GM18520 (cell line): ENCODE measurements around the gene KRTAP10-1.

Experiments
- ATAC-seq: cut with Tn5 transposase; IDR thresholded peaks from one replicate; pipeline ENCODE4 v1.9.1; 2021; ENCODE audit not compliant: unreplicated experiment

KRTAP10-1 gene

DNA sequence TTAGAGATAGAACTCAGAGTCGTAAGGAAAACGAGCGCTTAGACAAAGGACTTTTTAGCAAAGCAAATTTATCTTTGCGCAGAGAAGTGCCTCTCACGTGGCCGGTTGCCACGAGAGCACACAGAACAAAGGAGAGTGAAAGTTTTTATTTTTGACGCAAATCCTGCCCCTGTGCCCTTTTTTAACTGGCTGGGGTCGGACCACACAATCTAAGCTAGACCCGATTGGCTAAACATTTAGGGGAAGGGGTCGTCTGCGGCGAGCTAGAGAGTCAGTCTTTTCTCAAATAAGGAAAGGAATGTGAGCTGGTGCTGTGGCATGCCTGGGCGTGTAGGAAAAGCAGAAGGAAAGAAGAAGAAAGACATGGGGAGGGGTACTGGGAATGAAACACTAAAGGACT lies 8.9 kb upstream of the KRTAP10-1 start:
- no peak for ATAC-seq

DNA sequence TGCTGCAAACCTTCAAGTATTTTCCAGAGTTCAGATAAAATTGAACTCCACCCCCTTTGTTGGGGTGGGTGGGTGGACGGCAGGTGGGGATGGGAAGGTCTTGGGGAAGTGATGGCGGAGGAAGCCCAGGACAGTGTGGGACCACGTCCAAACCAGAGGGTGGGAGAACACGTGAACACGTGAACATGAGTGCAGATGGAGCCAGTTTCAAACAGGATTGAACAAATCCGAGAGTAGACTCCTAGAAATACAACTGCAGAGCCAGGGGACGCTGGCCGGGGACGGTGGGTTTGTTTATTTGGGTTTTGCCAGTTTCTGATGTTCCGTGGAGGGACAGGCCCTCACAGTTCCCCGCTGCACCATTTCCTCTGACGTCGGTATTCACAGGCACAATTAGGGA lies 8.4 kb upstream of the KRTAP10-1 start:
- ATAC-seq = no peak

DNA sequence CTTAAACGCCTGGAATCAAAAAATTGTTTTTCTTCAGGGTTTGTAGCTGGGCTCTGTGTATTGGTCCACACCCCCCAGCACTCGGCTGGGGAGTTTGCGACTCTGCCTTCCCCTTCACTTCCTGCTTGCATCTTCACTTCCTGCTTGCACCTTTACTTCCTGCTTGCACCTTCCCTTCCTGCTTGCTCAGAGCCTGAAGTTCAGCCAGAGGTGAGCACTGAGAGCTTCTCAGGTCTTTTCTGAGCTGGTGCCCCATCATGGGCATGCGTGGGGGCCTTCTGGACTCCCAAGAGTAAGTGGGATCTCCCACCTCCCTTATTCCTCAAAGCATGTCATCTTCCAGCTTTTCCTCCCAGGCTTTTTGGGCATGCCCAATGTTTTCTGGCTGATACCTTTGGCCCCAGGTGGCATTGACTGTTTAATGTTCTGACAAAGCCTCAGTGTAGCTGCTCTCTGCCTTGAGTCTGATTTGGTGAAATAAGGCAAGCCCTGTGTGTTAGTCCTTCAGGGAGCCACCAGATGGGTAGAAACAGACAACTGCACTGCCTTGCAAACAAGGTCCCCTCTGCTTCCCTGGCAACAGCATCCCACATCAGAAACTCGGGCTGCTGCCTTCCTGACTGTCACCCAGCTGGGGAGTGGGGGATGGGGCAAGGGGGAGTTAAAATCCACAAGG lies 7.8 kb upstream of the KRTAP10-1 start:
- no peak for ATAC-seq

DNA sequence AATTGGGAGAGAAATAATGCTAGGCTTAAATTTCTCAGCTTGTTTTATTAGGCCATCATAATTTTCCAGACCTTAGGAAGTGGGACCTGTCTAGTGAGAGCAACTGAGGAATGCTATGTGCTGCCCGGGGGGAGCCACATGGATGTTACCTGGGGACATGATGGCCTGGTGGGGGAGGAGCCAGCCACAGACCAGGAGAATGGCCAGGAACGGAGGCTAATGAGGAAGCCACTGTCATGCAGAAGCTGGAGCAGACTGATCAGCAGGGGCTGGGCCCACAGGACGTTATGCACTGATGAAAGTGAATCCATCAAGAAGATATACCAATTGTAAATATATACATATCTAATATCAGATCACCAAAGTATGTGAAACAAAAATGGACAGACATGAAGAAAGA lies 4.6 kb upstream of the KRTAP10-1 start:
- ATAC-seq = no peak

DNA sequence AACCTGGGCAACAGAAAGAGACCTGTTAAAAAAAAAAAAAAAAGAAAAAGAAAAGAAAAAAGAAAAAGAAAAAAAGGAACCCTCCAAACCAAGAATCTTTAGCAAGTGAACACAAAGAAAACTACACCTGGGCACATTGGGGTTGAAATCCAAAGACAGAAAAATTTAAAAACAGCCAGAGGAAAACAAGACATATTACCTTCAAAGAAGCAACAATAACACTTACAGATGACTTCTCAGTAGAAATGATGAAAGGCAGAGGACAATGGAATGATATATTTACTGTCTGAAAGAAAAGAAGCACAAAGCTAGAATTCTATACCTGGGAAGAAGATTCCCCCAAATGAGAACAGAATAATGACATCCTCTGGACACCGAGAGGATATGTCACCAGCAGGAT lies 2.7 kb upstream of the KRTAP10-1 start:
- ATAC-seq = no peak

DNA sequence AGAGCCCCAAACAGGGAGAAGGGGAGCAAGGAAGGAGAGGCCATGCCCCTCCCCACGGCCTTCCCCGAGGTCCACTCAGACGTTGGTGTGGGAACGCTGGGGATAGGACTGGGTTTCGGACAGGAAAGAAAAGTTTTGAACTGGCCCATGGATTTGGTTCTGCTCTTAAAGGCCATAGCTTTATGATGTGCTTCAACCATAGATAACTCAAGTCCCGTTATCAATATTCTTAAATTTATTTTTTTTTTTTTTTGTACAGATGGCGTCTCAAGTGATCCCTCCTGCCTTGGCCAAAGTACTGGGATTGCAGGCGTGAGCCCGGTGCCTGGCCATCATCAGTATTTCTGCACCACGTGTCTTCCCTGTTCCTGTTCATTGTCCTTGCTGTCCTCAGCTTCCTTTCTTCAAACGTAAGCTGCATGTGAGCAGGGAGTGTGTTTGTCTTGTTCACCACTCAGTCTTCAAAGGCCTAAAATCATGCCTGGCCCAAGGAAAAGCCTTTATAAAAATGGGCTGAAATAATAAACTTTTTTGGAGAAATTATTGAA lies 820 bp upstream of the KRTAP10-1 start:
- no peak for ATAC-seq

DNA sequence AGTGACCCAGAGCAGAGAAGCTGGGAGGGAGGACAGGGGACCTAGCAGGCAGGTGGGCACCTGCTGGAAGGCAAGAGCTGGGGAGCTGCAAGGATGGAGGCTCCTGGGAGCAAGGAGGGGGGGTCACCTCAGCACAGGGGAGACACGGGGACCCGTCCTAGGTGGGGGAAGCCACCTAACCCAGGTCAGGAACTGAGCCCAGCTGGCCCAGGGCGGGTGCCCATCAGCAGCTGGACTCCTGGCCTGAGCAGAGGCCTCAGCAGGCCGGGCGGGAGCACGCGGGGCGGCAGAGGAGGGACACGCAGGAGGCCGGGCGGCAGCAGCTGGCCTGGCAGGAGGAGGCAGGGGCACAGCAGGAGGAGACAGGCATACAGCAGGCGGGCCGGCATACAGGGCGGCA lies 949 bp downstream of the KRTAP10-1 start:
- ATAC-seq = no peak

DNA sequence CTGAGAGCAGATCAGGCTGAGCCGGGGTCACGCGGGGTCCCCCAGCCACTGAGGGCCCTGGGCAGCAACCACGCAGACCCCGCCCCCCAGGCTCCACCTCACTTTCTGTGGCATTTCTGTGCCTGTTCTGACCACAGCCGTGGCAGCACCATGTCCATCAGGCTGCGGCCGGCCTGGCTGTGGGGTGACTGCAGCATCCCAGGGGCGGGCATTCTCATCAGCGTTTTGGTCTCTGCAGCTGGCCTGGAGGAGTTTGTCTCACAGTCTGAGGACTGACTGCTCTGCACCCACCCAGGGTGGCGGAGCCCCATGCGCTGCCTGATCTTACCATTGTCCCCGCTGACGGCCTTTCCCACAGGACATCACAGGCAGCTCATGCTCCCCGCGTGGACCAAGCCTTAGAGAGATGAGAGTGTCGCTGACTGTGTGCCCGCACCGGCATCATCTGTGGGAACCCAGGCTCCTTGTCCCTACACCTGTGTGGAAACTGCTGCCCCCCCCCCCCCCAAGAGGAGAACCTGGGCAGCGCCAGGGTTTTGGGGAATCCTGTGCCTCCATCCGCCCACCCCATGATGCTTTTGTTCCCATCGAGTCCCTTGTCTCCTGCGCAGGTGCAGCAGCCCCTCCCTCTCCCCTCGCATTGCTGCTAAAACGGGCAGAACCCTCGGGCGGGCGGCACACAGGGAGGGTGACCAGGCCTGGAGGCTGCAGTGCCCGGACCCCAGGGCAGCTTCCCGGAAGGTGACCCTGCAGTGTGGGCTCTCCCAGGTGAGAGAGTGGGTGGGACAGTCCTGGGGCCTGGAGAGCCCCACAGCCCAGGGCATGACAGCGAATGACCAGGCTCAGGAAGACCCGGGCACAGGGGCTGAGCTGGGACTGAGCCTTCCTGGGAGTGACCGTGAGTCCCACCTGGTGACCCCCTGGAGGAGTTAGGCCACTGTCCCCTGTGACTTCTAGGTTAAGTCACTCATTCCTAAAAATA lies 1.8 kb downstream of the KRTAP10-1 start:
- no peak for ATAC-seq

DNA sequence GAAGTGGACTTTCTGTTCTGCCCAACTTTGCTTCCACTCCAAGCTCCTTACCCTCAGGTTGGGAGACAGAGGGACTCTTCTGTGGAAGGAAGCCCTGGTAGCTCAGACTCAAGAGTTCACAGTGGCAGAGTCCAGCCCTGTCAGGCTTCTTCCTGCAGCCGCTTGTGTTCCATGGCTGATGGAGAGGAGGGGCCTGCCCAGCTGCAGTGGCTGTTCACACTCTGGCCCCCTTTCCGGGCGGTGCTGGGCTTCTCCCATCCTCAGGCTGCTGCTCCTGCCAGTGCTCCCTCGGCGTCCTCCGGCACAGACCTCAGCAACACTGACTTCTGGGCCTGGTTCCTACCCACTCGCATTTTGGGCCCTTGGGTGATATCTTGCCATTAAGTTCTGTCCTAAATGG lies 4.0 kb downstream of the KRTAP10-1 start:
- ATAC-seq = no peak

DNA sequence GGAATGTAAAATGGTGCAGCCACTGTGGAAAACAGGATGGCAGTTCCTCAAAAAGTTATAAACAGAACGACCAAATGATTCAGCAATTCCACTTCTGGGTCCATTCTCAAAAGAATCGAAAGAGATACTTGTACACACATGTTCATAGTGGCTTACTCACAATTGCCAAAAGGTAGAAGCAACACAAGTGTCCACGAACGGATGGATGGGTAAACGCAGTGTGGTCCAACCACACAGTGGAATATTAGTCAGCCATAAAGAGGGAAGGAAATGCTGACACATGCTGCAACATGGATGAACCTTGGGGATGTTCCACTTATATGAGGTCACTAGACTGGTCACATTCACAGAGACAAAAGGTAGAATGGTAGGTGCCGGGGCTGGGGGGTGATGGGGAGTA lies 5.3 kb downstream of the KRTAP10-1 start:
- no peak for ATAC-seq

DNA sequence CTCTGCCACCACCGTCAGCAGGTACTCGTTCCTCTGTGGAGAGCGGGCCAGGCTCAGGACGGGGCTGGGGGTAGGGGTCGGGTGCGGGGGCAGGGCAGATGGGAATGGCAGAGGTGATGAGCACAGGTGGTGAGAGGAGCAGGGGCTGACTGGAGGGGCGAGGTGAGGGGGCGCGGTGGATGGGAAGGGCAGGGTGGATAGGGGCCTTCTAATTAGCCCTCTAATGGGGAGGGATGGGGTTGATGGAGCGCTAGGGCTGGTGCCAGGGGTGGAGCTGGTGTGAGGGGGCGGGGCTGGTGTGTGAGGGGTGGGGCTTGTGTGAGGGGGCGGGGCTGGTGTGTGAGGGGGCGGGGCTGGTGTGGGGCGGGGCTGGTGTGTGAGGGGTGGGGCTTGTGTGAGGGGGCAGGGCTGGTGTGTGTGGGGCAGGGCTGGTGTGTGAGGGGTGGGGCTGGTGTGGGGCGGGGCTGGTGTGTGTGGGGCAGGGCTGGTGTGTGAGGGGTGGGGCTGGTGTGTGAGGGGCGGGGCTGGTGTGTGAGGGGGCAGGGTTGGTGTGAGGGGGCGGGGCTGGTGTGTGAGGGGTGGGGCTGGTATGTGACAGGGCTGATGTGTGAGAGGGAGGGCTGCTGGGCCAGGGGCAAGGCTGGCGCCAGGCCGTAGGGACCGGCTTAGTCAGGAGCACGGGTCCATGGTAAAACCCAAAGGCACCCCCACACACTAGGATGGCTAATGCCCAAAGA lies 5.9 kb downstream of the KRTAP10-1 start:
- ATAC-seq = no peak

DNA sequence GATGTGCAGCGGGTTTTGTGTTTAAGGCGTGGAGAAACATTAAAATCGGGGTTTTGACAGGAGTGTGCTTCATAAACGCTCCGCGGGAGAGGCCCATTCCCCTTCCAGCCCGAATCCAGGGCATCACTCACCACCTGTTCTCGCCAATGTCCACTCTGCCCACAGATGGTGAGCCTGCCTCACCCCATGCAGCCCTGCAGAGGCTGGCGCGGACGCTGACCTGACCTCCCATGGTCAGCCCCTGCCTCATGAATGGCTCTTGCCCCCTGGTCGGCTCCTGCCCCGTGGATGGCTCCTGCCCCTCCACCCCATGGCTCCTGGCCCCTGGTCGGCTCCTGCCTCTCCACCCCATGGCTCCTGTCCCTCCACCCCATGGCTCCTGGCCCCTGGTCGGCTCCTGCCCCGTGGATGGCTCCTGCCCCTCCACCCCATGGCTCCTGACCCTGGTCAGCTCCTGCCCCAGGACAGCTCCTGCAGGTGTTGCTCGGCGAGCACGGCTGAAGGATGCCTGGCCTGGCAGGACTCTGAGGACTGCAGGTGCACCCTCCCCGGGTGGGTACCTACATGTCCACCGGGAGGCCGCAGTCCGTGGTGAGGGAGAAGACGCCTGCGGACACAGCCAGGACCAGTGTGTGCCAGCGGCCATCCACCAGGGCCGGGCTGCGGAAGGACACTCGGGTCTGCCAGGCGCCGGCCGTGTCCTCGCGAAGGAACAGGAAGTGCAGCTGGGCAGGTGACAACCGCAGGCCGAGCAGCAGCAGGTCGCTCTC lies 6.7 kb downstream of the KRTAP10-1 start:
- no peak for ATAC-seq

DNA sequence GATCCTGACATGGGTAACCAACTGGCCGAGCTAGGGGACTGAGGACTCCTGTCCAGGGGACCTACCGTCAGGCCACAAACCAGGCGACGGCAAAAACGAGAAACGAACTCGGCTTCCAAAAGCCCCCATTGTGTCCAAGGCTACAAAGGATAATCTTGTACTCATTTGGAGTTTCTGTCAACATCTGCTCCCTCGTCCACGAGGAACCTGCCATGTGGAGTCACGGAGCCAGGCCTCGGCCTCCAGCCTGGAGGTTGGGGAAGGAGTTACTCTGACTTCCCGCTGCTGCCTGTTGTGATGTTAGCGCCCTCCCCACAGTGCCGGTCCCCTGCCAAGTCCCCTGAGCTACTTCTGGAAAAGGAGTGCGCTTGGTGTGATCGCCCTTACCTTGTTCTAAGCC lies 7.3 kb downstream of the KRTAP10-1 start:
- no peak for ATAC-seq

DNA sequence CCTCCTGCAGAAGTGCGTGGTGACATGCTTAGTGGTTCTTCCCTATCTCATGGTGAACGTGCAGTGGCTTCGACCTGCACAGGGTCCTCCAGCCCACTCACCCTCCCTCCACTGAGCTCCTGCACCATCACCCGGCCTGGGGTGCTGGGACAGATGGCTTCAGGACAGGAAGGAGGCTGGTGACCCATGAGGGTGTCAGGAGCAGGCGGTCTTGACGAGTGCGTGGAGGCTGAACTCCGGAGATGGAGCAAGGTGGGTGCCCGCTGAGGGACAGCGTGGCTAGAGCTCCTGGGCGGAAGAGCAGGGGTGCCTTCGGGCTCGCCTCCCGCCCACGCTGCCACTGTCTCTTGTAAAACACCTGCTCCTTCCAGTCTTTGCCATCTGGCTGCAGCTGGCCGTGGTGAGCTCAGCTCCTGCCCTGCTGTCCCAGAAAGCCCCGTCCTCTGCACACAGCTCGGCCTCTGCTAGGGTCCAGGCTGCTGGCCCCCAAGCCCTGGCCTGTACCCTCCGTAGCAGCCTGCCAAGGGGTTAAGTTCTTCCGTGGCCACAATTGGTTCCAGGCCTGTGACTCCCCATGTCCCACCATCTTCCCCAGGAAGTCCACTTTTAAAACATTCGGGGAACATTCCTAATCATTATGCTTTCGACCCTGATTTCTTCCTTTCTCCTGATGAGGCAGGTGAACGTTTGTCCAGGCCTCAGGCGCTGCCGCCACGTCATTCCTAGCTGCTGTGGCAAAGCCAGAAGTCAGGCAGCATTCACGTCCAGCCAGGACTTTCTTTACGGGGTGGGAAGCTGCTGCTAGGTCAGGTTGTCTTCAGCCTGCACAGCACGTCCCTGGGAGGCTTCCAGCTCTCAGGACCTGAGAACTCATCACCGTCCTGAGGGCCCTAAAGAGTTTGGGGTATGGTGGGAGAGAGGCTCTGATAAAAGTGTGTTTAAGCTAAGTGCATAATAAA lies 8.1 kb downstream of the KRTAP10-1 start:
- no peak for ATAC-seq

DNA sequence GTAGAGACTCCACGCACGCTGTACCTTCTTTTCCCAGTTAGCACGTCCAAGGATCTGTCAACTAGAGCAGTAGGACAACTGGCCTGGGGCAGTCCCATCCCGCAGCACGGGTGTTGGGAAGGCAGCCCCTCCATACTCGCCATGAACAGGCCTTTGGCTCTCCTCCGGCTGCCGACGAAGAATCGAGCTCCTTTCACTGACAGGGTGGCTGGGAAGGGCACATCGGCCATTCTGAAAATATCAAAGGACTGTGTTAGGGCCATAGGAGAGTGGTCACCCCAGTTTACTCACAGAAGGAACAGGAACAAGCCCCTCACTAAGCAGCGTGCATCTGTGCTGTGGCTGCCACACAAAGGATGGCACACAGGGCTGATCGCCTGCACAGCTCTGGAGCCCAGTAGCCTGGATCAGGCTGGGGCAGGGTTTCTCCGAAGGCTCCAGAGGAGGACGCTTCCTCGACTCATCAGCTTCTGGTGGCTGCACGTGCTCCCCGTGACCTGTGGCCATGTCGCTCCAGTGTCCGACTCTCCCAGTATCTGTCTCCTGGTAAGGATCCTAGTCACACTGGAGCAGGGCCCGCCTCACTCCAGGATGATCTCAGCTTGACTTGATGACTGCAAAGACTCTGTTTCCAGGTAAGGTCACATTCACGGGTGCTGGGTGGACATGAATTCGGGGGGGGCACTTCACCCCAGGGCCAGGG lies 8.9 kb downstream of the KRTAP10-1 start:
- no peak for ATAC-seq

DNA sequence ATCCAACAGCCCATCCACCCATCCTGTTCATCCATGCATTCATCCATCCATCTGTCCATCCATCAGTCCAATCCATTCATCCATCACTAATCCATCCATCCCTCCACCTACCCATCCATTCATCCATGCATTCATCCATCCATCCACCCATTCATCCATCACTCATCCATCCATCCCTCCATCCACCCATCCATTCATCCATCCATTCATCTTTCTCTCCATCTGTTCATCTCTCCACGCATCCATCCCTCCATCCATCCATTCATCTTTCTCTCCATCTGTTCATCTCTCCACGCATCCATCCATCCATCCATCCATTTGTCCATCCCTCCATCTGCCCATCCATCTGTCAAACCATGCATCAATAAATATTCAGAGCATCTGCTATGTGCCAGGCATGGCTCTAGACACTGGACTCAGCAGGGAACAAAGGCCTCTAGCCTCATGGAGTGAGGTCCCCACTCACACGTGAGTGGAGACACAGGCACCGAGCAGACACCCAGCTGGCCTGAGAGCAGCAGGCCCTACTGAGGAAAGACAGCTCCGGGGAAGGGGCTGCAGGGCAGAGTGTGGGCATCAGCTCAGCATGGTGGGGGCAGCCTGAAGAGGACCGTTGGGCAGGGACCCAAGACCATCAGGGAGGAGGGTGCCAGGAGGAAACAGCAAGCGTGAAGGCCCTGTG lies 9.6 kb downstream of the KRTAP10-1 start:
- no peak for ATAC-seq

DNA sequence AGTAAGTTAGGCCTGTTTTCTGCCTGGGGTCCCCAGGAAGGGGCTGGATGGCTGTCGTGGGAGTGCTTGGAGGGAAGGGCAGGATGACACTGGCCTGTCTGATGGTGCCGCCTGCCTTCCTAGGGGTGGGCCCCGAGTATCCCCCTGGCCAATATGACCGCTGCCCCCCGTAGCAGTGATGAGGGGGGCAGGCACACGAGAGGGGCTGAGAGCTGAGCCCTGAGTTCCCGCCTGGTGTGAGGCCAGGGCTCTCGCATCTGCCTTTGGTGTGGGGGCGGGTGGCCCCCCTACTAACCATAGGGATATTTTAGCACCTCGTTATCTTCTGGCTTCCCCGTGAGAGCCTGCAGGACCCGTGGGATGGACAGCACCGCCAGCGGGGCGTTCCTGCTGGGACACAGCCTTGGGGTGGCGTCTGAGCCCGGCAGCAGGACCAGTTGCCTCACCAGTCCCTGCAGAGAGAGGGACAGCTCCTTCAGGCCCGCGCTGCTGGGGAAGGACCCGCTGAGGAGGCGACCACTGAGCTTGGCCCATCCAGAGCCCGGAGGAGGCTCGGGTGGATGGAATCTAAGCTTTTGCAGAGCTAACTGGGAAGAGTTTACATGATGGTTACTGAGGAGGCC lies 10.4 kb downstream of the KRTAP10-1 start:
- ATAC-seq = no peak

DNA sequence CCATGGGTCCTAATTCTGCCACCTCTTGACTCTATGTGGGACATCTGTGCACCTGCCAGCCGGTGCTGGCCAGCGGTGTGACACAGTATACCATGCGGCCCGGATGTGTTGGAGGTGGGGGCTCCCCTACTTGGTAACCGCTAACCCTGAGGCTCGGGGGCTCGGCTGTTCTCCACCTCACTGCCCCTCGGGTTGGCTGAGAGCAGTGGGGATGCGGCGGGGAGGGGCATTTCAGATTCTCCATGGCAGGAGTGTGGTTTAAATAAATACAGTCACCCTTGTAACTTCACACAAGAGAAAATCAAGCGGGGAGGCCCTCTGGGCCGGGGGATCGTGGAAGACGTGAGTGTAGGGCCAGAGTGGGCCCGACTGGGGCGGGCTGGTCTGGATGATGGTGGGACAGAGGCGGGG lies 11.0 kb downstream of the KRTAP10-1 start:
- ATAC-seq = no peak
